ENCODE data around the gene FAM47E.

The FAM47E gene

GRCh38 chr4:76251441-76252270 lies at the start of gene FAM47E:
Gene FAM47E (plus strand): TSS chr4:76251721. CDS start chr4:76251747, 26 bp downstream.
- no peak for DNase-seq (ENCODE audit: low read depth in 2 of 2)

DNA sequence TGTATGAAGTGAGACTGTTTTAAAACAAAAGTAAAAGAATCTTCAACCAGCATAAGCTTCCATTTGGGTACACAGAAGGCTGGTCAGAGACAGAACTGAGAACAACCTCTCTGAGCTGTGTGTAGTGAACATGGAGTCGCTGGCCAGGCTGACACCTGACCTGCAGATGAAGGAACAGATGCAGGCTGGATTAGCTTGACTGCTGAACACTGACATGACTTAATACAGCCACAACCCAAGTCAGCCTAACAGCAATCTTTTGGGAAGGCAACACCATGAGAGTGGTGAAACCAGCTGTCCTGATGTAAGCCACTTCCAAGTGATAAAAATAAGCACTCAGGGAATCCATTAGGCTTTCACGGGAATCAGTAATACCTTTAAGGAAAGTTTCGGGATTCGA lies 48.0 kb upstream of the FAM47E start:
- DNase-seq (ENCODE audit: low read depth in 2 of 2): no peak

GRCh38 chr4:76204936-76205335 lies 46.6 kb upstream of the FAM47E start:
- no peak for DNase-seq (ENCODE audit: low read depth in 2 of 2)

DNA sequence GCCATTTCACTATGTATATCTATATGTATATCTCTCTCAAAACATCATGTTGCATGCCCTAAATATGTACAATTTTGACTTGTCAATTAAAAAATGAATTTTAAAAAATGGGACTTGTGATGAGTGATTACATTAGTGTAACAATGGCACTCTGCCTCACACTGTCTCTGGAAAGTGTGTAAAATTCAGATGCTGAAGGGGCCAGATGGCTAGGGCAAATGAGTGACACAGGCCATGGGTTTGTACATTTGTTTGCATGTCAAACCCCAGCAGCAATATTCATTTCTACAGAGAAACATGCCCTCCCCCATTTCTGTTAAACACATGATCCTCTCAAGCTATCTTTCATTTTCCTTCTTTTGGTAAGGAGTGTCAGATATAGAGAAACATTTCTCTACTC lies 46.0 kb upstream of the FAM47E start:
- no peak for DNase-seq (ENCODE audit: low read depth in 2 of 2)

GRCh38 chr4:76206222-76206942 lies 45.1 kb upstream of the FAM47E start:
- DNase-seq (ENCODE audit: low read depth in 2 of 2): no peak

GRCh38 chr4:76207549-76207948 lies 44.0 kb upstream of the FAM47E start:
- no peak for DNase-seq (ENCODE audit: low read depth in 2 of 2)

DNA sequence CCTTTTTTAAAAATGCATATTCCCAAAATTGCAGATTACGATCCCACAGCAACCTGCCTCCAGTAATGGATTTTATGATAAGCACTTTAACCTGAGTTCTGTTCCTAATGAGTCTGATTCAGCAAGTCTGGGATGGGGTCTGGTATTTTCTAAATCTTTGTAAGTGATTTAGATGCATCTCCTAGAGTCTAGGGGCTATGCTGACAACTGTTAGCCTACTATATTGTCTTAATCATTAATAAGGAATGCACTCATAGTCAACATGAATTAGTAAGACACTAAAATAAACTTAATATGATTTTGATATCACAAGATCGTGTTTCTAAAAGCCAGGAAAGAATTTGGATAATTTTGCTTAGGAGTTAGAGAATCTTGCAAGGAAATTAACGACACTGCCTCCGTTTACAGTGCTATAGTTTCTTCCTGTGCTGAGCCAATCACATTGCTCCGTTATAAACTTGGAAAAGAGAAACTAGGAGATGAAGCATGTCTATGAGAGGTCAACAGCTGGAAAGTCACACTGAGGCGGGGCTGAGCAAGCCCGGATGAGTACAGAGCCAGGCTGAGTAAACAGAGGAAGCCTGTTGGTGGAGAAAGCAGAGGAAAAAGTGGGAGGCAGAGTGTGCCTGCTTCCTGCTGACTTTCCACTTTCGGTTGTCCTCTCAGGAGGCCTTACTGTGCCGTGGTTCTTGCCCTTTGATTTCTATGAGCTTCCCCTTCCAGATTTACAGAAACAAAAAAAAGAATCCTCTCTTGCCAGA lies 43.3 kb upstream of the FAM47E start:
- no peak for DNase-seq (ENCODE audit: low read depth in 2 of 2)

DNA sequence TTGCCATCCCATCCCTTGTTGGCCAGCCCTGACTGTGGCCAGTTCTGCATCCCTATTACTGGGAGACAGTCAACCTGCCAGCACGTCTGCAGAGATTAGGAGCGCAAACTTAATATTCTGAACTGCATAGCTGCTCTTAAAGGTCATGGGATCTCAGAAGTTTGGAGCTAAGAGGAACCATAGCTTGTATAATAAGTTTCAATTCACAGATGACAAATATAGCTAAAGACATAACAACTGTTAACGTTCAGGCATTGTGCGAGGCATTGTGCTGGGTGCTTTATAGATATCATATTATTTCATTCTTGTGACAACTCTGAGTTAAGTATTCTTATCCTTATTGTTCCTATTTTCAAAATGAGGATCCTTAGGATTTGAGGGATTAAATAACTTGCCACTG lies 41.6 kb upstream of the FAM47E start:
- DNase-seq (ENCODE audit: low read depth in 2 of 2): no peak

GRCh38 chr4:76210452-76210851 lies 41.1 kb upstream of the FAM47E start:
- no peak for DNase-seq (ENCODE audit: low read depth in 2 of 2)

DNA sequence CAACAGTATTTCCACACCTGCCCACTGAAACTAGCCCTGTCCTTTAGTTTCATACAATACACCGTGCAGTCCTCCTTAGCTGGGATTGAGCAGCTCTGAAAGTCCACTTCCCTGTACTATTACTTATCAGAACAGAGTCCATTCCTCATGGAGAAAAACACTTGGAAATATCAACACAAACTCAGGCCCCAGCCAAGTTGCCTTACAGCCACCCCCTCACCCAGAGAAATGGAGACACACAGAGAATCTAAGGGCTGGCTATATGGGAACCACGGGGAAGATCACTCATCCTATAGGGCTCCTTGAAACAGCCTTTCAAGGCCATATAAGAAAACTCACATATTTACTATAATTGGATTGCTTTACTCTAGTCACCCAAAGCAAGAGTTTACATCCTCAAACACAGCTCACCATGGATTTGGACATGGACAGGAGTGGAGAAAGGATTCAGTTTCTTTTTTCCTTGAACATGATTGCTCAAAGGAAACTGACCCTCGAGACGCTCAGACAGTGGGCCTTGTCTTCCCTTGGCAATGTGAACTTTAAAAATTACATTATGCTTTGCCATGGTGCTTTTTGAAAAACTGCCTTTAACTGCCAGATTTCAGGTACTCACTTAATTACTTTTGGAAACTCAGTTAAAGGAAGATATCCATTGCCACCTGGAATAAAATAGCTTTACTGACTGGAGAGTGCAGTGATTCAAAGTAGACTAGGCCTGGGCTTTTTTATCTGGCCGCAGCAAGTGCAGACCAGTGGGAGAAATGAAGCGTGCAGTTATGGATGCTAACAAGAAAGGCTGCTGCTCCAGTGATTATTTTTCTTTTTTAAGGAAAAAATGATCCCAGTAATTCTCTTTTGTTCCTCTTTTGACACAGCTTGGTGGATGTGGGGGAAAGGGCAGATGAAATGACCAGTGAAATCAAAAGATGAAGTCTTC lies 39.5 kb upstream of the FAM47E start:
- DNase-seq (ENCODE audit: low read depth in 2 of 2): no peak

GRCh38 chr4:76212851-76213414 lies 38.6 kb upstream of the FAM47E start:
- DNase-seq (ENCODE audit: low read depth in 2 of 2): no peak

GRCh38 chr4:76213415-76214176 lies 37.9 kb upstream of the FAM47E start, which contains the start of gene SCARB2:
Gene SCARB2 (minus strand): TSS chr4:76213824. CDS start chr4:76213543, 281 bp downstream.
- peak; percentile 38 to 44 for DNase-seq (ENCODE audit: low read depth in 2 of 2)

GRCh38 chr4:76214177-76214675 lies 37.3 kb upstream of the FAM47E start:
- DNase-seq (ENCODE audit: low read depth in 2 of 2): peak in 1 of 2 donors; percentile 25

DNA sequence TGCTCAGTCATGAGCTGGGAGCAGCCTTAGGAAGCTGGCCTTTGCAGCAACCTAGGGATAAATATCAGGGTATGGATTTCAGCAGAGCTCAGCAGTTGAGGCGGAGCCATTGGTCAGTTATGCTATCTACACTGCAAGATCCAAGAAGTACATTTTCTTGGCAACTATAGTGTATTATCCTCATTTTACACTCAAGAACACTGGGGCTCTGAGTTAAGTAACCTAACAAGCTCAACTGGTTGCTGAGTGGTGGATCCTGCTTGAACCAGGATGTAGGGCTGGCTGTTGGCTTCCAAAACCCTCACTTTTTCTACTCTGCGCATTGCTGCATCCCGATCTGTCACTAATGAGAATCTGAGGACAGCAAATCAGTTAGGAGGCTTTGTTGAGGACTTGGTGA lies 36.4 kb upstream of the FAM47E start:
- no peak for DNase-seq (ENCODE audit: low read depth in 2 of 2)

DNA sequence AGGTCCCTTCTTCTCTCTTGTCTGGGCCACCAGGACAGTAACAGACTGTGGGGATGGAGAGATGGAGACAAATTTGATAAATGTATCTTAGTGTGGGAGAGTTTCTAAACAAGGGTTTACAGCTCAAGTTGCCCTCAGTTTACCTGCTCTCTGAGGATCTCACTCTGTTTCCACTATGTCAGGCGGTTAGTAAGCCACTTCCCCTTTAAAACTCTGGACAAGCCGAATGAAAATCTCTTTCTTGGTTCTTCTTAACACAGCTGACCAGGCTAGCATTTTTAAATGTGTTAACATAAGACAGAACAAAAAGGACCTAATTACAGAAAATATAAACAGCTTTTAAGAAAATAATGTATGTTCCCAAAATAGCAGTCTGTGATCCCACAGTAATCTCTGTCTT lies 35.0 kb upstream of the FAM47E start:
- DNase-seq (ENCODE audit: low read depth in 2 of 2): no peak

- no peak for DNase-seq (ENCODE audit: low read depth in 2 of 2)
Observed at GRCh38 chr4:76216975-76217814, 34.3 kb upstream of the FAM47E start.

DNA sequence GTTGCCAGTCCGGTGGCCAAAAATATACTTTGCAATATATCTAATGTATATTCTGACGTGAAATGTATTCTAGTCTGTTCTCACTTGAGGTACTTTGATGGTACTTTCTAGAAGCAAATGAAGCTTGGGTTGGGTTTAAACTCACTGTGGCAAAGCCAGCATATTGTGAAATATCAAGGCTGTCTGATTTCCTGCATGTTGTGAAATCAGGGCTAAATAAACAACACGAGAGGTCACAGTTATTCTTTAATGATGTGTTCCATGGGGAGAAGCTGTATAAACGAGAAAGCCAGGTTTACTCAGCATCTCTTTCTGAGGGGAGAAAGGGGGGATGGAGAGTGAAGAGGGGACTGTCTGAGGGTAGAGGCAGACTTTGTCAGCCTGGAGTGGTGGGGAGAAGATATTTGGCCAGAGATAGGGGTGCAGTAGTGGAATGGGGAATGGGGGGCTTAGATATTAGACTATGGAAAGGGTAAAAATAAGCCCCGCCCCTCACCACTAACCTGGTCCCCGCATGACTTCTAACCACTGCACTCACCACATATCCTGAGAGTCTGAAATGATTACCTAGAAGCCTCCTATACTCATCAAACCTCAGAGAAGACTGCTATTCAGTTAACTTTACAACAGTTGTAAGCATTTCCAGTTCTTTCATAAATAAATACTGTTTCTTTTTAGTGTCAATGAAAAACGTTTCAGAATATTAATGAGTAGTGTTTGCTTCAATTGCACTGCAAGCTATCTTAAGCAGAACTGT lies 32.0 kb upstream of the FAM47E start:
- no peak for DNase-seq (ENCODE audit: low read depth in 2 of 2)

DNA sequence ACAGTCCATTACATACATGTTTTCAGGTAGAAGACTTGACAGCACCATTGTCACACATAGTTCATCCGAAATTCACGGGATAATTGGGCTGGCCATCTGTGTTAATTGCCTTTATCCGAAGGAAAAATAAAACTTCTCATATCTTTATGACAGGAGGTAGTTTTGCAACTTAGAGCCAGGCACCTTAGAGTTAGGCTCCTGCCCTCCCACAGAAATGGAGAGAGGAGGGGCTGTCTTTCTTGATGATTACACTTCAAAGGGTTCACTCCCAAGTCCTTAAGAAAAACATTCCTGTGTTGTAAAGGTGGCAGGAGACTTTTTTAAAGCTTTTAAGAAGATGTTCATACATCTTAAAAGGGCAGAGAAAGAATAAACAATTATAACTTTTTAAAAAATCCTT lies 27.4 kb upstream of the FAM47E start:
- no peak for DNase-seq (ENCODE audit: low read depth in 2 of 2)

Measured in activated CD8-positive, alpha-beta memory T cell treated with anti-CD3 and anti-CD28 coated beads for 4 hours (primary cell).